CD14-positive monocyte (primary cell): ENCODE measurements around the gene CHID1. TPM values are rescaled to one million over a fixed set of nuclear protein-coding genes. Genes with fewer than 3 reads are reported as not detected.

Experiments
- DNase-seq, 3 donors: peaks; one replicate each; pipeline ENCODE4 v3.0.0-alpha.2; 2011 to 2022
- H2AFZ ChIP-seq: 2 replicates; pipeline ENCODE4 v1.6.0; 2012; ENCODE audit warnings: mild to moderate bottlenecking, low read depth, low read length, inconsistent platforms; ENCODE audit not compliant: insufficient read depth, poor library complexity, severe bottlenecking
- H3K27ac ChIP-seq, 2 donors: 1 replicate in 1 of 2; 2 replicates in 1 of 2; pipeline ENCODE4 v1.5.1; 2012 to 2013; ENCODE audit warnings: low read length in 2 of 2, control low read depth in 1 of 2, inconsistent platforms in 1 of 2, low read depth in 1 of 2, mild to moderate bottlenecking in 1 of 2
- H3K27me3 ChIP-seq, 2 donors: one replicate each; pipeline versions ENCODE4 v1.6.0 to v1.6.1; 2011 to 2013; ENCODE audit warnings: low read length in 2 of 2; ENCODE audit not compliant: control insufficient read depth in 2 of 2, insufficient read depth in 2 of 2
- H3K36me3 ChIP-seq, 2 donors: replicated peaks in 1 of 2; 1 replicate in 1 of 2; 2 replicates in 1 of 2; pipeline versions ENCODE4 v1.5.1 to v1.6.1; 2012 to 2013; ENCODE audit warnings: low read length in 2 of 2, control low read depth in 1 of 2, inconsistent platforms in 1 of 2, mild to moderate bottlenecking in 1 of 2; ENCODE audit not compliant: insufficient read depth in 2 of 2, control insufficient read depth in 1 of 2
- H3K4me1 ChIP-seq, 2 donors: 1 replicate in 1 of 2; 2 replicates in 1 of 2; pipeline versions ENCODE4 v1.5.1 to v1.6.1; 2012 to 2013; ENCODE audit warnings: low read length in 2 of 2, control low read depth in 1 of 2, inconsistent platforms in 1 of 2, mild to moderate bottlenecking in 1 of 2, moderate library complexity in 1 of 2; ENCODE audit not compliant: insufficient read depth in 2 of 2, control insufficient read depth in 1 of 2
- H3K4me2 ChIP-seq: replicated peaks from 2 replicates; pipeline ENCODE3; 2012; ENCODE audit warnings: low read length, moderate library complexity, mild to moderate bottlenecking; ENCODE audit not compliant: poor library complexity, severe bottlenecking; ENCODE audit errors: extremely low read depth
- H3K4me3 ChIP-seq, 3 experiments: fragments of 200-600 bp in 1 of 3; sonication (generic) in 1 of 3; replicated peaks in 1 of 3; 1 replicate in 2 of 3; 2 replicates in 1 of 3; pipeline ENCODE4 v1.5.1; 2011 to 2013; ENCODE audit warnings: low read length in 3 of 3, mild to moderate bottlenecking in 3 of 3, control low read depth in 2 of 3, low read depth in 2 of 3, inconsistent platforms in 1 of 3, moderate library complexity in 1 of 3
- H3K79me2 ChIP-seq: 2 replicates; pipeline ENCODE4 v1.6.0; 2012; ENCODE audit warnings: mild to moderate bottlenecking, control low read depth, inconsistent platforms, low read length, moderate library complexity; ENCODE audit not compliant: insufficient read depth
- H3K9ac ChIP-seq: 2 replicates; pipeline ENCODE4 v1.6.0; 2017; ENCODE audit warnings: low read length, mild to moderate bottlenecking; ENCODE audit not compliant: insufficient read depth, poor library complexity, severe bottlenecking
- H3K9me3 ChIP-seq, 2 donors: replicated peaks in 1 of 2; 1 replicate in 1 of 2; 2 replicates in 1 of 2; pipeline versions ENCODE4 v1.5.1 to v1.6.1; 2012 to 2013; ENCODE audit warnings: low read length in 2 of 2, control low read depth in 1 of 2; ENCODE audit not compliant: control insufficient read depth in 1 of 2, insufficient read depth in 1 of 2
- H4K20me1 ChIP-seq: 2 replicates; pipeline ENCODE4 v1.6.0; 2012; ENCODE audit warnings: mild to moderate bottlenecking, low read length, control low read depth, moderate library complexity; ENCODE audit not compliant: insufficient read depth
- H3K27ac Mint-ChIP-seq, 7 donors: one replicate each; pipeline ENCODE4 v1.8.0; 2020; ENCODE audit warnings: mild to moderate bottlenecking in 7 of 7, mixed read lengths in 7 of 7, moderate library complexity in 6 of 7, inconsistent platforms in 2 of 7
- H3K27me3 Mint-ChIP-seq, 3 donors: one replicate each; pipeline ENCODE4 v1.8.0; 2021 to 2022; ENCODE audit warnings: low read depth in 3 of 3, mild to moderate bottlenecking in 3 of 3, mixed read lengths in 3 of 3, moderate library complexity in 3 of 3, inconsistent platforms in 1 of 3
- H3K36me3 Mint-ChIP-seq, 2 donors: one replicate each; pipeline ENCODE4 v1.8.0; 2020; ENCODE audit warnings: mixed read lengths in 2 of 2, inconsistent platforms in 1 of 2, mild to moderate bottlenecking in 1 of 2
- H3K4me1 Mint-ChIP-seq: one replicate; pipeline ENCODE4 v1.8.0; 2020; ENCODE audit warnings: mild to moderate bottlenecking, mixed read lengths
- H3K4me3 Mint-ChIP-seq, 2 donors: one replicate each; pipeline ENCODE4 v1.8.0; 2020; ENCODE audit warnings: mild to moderate bottlenecking in 2 of 2, mixed read lengths in 2 of 2, moderate library complexity in 1 of 2
- H3K9me3 Mint-ChIP-seq, 7 donors: one replicate each; pipeline ENCODE4 v1.8.0; 2020 to 2022; ENCODE audit warnings: mixed read lengths in 7 of 7, mild to moderate bottlenecking in 6 of 7, moderate library complexity in 6 of 7, inconsistent platforms in 2 of 7
- CTCF ChIP-seq: fragments of 200-600 bp; IDR thresholded peaks from one replicate; pipeline ENCODE4 v1.8.0; 2022; ENCODE audit warnings: antibody characterized with exemption, mild to moderate bottlenecking
- WGBS: methylation state at CpG from one replicate; pipeline ENCODE4 v1.1.5; 2013; ENCODE audit warnings: missing lambda C conversion rate; ENCODE audit not compliant: insufficient coverage; 5-methylcytosine and 5-hydroxymethylcytosine counted together
- intact Hi-C, 2 donors: fragments of 100-400 bp; cut with micrococcal nuclease; formaldehyde crosslinking; loops; one replicate each; pipeline versions ENCODE4 v1.15.0 to v1.15.1; 2023
- polyA plus RNA-seq, 3 donors: library from polyadenylated mRNA; depleted of rRNA in 1 of 3; unstranded in 2 of 3; stranded (reverse) in 1 of 3; fragments of 300-500 nt in 2 of 3; fragments of >200 nt in 1 of 3; fragmentation: Illumina TruSeq in 2 of 3; gene quantifications; 1 replicate in 2 of 3; 2 replicates in 1 of 3; pipeline ENCODE4 v1.2.3, GENCODE V29; 2012 to 2021

CHID1 gene
- polyA plus RNA-seq, 3 donors: 23.2 to 45.4 (median 45.0) TPM

GRCh38 chr11:888310-889212 lies 22.0 kb downstream of the CHID1 start:
- DNase-seq: no peak
- H3K4me2 ChIP-seq: no peak overlapping the region
- intact Hi-C loops: no loop called here
- Mint-ChIP-seq H3K27me3 (peaks cover 0 to 1% (median 0%) of the 10 kb centered on the region in 3 donors), H3K4me1 (no peaks in the 10 kb centered on the region), H3K27ac (no peak overlapping the region), H3K4me3 (no peak overlapping the region), H3K36me3 (peaks cover 17 to 23% of the 10 kb centered on the region in 2 donors), H3K9me3 (no peaks in the 10 kb centered on the region)
- no peaks in the 10 kb centered on the region for H3K4me1 ChIP-seq
- WGBS: 95% methylated on average over 42 of the region's 45 CpGs
- TF ChIP-seq CTCF: no peak
- H3K79me2 ChIP-seq: no peaks in the 10 kb centered on the region
- no peak overlapping the region for H3K4me3 ChIP-seq
- peaks cover 4 to 24% of the 10 kb centered on the region in 2 donors for H3K36me3 ChIP-seq
- H3K9me3 ChIP-seq: no peaks in the 10 kb centered on the region
- no peaks in the 10 kb centered on the region for H3K27me3 ChIP-seq
- H2AFZ ChIP-seq: no peak overlapping the region
- no peak overlapping the region for H3K27ac ChIP-seq
- no peak overlapping the region for H3K9ac ChIP-seq
- H4K20me1 ChIP-seq: no peaks in the 10 kb centered on the region

- Mint-ChIP-seq H3K36me3 (peaks cover 21 to 32% of the 10 kb centered on the region in 2 donors), H3K4me1 (no peaks in the 10 kb centered on the region), H3K9me3 (no peaks in the 10 kb centered on the region), H3K27ac (peak overlapping the region in 1 of 7 donors; percentile 43), H3K4me3 (no peak overlapping the region), H3K27me3 (peaks cover 0 to 4% (median 0%) of the 10 kb centered on the region in 3 donors)
- no peak overlapping the region for H3K9ac ChIP-seq
- H3K27ac ChIP-seq: no peak overlapping the region
- H3K79me2 ChIP-seq: no peaks in the 10 kb centered on the region
- over 99% methylated on average over 14 of the region's 14 CpGs for WGBS
- no peaks in the 10 kb centered on the region for H3K4me1 ChIP-seq
- H3K4me3 ChIP-seq: no peak overlapping the region
- H3K36me3 ChIP-seq: peaks cover 4 to 32% of the 10 kb centered on the region in 2 donors
- DNase-seq: no peak
- intact Hi-C loops: no loop called here
- H3K4me2 ChIP-seq: no peak overlapping the region
- no peaks in the 10 kb centered on the region for H3K9me3 ChIP-seq
- H2AFZ ChIP-seq: no peak overlapping the region
- H3K27me3 ChIP-seq: no peaks in the 10 kb centered on the region
- H4K20me1 ChIP-seq: no peaks in the 10 kb centered on the region
- TF ChIP-seq CTCF: no peak
These were observed 23.0 kb downstream of the CHID1 start for GRCh38 chr11:887589-887988.
